HEK293 (cell line): Measurements from ENCODE around the gene DIS3L.
A peak's percentile ranks its signal among the peaks of the same experiment; 100 is the strongest.

Source experiments
- EGR2 ChIP-seq: fragments of 450-650 bp; formaldehyde crosslinking; IDR thresholded peaks from 2 replicates; pipeline ENCODE4 v1.5.1; 2016; ENCODE audit warnings: low read depth, missing biosample characterization, missing genetic modification characterization
- HIC1 ChIP-seq: fragments of 450-650 bp; formaldehyde crosslinking; IDR thresholded peaks from 2 replicates; pipeline ENCODE4 v1.5.1; 2016; ENCODE audit warnings: missing biosample characterization, missing genetic modification characterization
- HOXC10 ChIP-seq: sonication (generic); formaldehyde crosslinking; IDR thresholded peaks from 2 replicates; pipeline ENCODE4 v1.8.1; 2023; ENCODE audit warnings: mild to moderate bottlenecking, missing genetic modification reagents
- KLF1 ChIP-seq: fragments of 450-650 bp; formaldehyde crosslinking; IDR thresholded peaks from 2 replicates; pipeline ENCODE4 v1.5.1; 2016; ENCODE audit warnings: missing biosample characterization, missing genetic modification characterization
- PATZ1 ChIP-seq: fragments of 450-650 bp; formaldehyde crosslinking; IDR thresholded peaks from 2 replicates; pipeline ENCODE4 v1.5.1; 2016; ENCODE audit warnings: missing biosample characterization, missing genetic modification characterization
- TCF7L2 ChIP-seq: IDR thresholded peaks from 2 replicates; pipeline ENCODE4 v1.6.1; 2011; ENCODE audit warnings: low read depth, mild to moderate bottlenecking, inconsistent platforms, low read length, moderate library complexity, borderline replicate concordance
- ZBTB20 ChIP-seq: fragments of 450-650 bp; formaldehyde crosslinking; IDR thresholded peaks from 2 replicates; pipeline ENCODE4 v1.5.1; 2016; ENCODE audit warnings: missing biosample characterization, missing genetic modification characterization
- ZBTB48 ChIP-seq: fragments of 450-650 bp; formaldehyde crosslinking; IDR thresholded peaks from 2 replicates; pipeline ENCODE4 v1.5.1; 2016; ENCODE audit warnings: missing biosample characterization, missing genetic modification characterization
- ZBTB8A ChIP-seq: fragments of 450-650 bp; formaldehyde crosslinking; IDR thresholded peaks from 2 replicates; pipeline ENCODE4 v1.5.1; 2016; ENCODE audit warnings: missing biosample characterization, missing genetic modification characterization
- ZIC2 ChIP-seq: fragments of 450-650 bp; formaldehyde crosslinking; IDR thresholded peaks from 2 replicates; pipeline ENCODE4 v1.5.1; 2016; ENCODE audit warnings: missing biosample characterization, missing genetic modification characterization
- ZNF10 ChIP-seq: fragments of 450-650 bp; formaldehyde crosslinking; IDR thresholded peaks from 2 replicates; pipeline ENCODE4 v1.5.1; 2017; ENCODE audit warnings: missing biosample characterization, missing genetic modification characterization
- ZNF202 ChIP-seq: fragments of 450-650 bp; formaldehyde crosslinking; IDR thresholded peaks from 2 replicates; pipeline ENCODE4 v1.5.1; 2016; ENCODE audit warnings: missing biosample characterization, missing genetic modification characterization, borderline replicate concordance
- ZNF266 ChIP-seq: fragments of 450-650 bp; formaldehyde crosslinking; IDR thresholded peaks from 2 replicates; pipeline ENCODE4 v1.5.1; 2016; ENCODE audit warnings: missing biosample characterization, missing genetic modification characterization, low read depth
- ZNF335 ChIP-seq: fragments of 450-650 bp; formaldehyde crosslinking; conservative IDR thresholded peaks from 2 replicates; pipeline ENCODE4 v1.5.1; 2016; ENCODE audit warnings: missing biosample characterization, missing genetic modification characterization
- ZNF362 ChIP-seq: fragments of 450-650 bp; formaldehyde crosslinking; IDR thresholded peaks from 2 replicates; pipeline ENCODE4 v1.5.1; 2016; ENCODE audit warnings: missing biosample characterization, missing genetic modification characterization
- ZNF501 ChIP-seq: fragments of 450-650 bp; formaldehyde crosslinking; IDR thresholded peaks from 2 replicates; pipeline ENCODE4 v1.5.1; 2016; ENCODE audit warnings: missing biosample characterization, missing genetic modification characterization
- ZNF510 ChIP-seq: fragments of 450-650 bp; formaldehyde crosslinking; IDR thresholded peaks from 2 replicates; pipeline ENCODE4 v1.5.1; 2018; ENCODE audit warnings: mild to moderate bottlenecking, missing genetic modification characterization, missing biosample characterization; ENCODE audit not compliant: insufficient replicate concordance
- ZNF626 ChIP-seq: fragments of 450-650 bp; sonication (Bioruptor Pico); formaldehyde crosslinking; IDR thresholded peaks from 2 replicates; pipeline ENCODE4 v1.5.1; 2018; ENCODE audit warnings: missing biosample characterization, missing genetic modification characterization, inconsistent platforms
- ZNF654 ChIP-seq: fragments of 450-650 bp; formaldehyde crosslinking; IDR thresholded peaks from 2 replicates; pipeline ENCODE4 v1.5.1; 2016; ENCODE audit warnings: low read depth, missing biosample characterization, missing genetic modification characterization
- ZNF670 ChIP-seq: fragments of 450-650 bp; formaldehyde crosslinking; IDR thresholded peaks from 2 replicates; pipeline ENCODE4 v1.5.1; 2016; ENCODE audit warnings: missing biosample characterization, missing genetic modification characterization, low read depth
- ZNF677 ChIP-seq: fragments of 450-650 bp; IDR thresholded peaks from 2 replicates; pipeline ENCODE4 v1.5.0; 2018; ENCODE audit warnings: missing biosample characterization, mild to moderate bottlenecking, missing genetic modification characterization, moderate library complexity
- ZNF692 ChIP-seq: fragments of 450-650 bp; formaldehyde crosslinking; IDR thresholded peaks from 2 replicates; pipeline ENCODE4 v1.5.1; 2016; ENCODE audit warnings: missing biosample characterization, missing genetic modification characterization
- ZNF704 ChIP-seq: fragments of 450-650 bp; formaldehyde crosslinking; IDR thresholded peaks from 2 replicates; pipeline ENCODE4 v1.5.1; 2016; ENCODE audit warnings: missing biosample characterization, missing genetic modification characterization
- ZNF76 ChIP-seq: fragments of 450-650 bp; formaldehyde crosslinking; IDR thresholded peaks from 2 replicates; pipeline ENCODE4; 2016; ENCODE audit warnings: low read depth, missing biosample characterization, missing genetic modification characterization, borderline replicate concordance
- ZNF768 ChIP-seq: fragments of 450-650 bp; formaldehyde crosslinking; IDR thresholded peaks from 2 replicates; pipeline ENCODE4 v1.5.1; 2018; ENCODE audit warnings: missing biosample characterization, mild to moderate bottlenecking, missing genetic modification characterization
- ZSCAN16 ChIP-seq: fragments of 450-650 bp; formaldehyde crosslinking; IDR thresholded peaks from 2 replicates; pipeline ENCODE4 v1.5.1; 2016; ENCODE audit warnings: missing biosample characterization, missing genetic modification characterization
- ZXDB ChIP-seq: fragments of 450-650 bp; formaldehyde crosslinking; IDR thresholded peaks from 2 replicates; pipeline ENCODE4 v1.5.1; 2016; ENCODE audit warnings: missing biosample characterization, missing genetic modification characterization
- TF ChIP-seq, protein P1 (sequence below): fragments of 450-650 bp; IDR thresholded peaks from 2 replicates; pipeline ENCODE4 v1.5.1; 2018; ENCODE audit warnings: missing biosample characterization, missing genetic modification characterization
- TF ChIP-seq, protein P2 (sequence below): fragments of 450-650 bp; formaldehyde crosslinking; IDR thresholded peaks from 2 replicates; pipeline ENCODE4 v1.5.1; 2016; ENCODE audit warnings: missing biosample characterization, missing genetic modification characterization

DIS3L gene

GRCh38 chr15:66269326-66270090, 23.9 kb upstream of the DIS3L start (continued):
- TF ChIP-seq PATZ1 (peak; percentile 75), ZIC2 (no peak), ZNF266 (tag by site-specific recombination) (no peak), ZNF76 (tag by site-specific recombination) (peak; percentile 53), ZNF501 (tag by site-specific recombination) (peak; percentile 71; the same call in 1 of the 2 replicates), ZNF10 (tag by site-specific recombination) (peak; percentile 69), ZSCAN16 (tag by site-specific recombination) (no peak), ZNF202 (tag by site-specific recombination) (no peak), EGR2 (tag by site-specific recombination) (no peak; the same call in 1 of the 2 replicates), ZBTB8A (tag by site-specific recombination) (no peak), ZXDB (tag by site-specific recombination) (peak; percentile 65), ZNF670 (no peak), HOXC10 (CRISPR knock-in tag) (no peak), ZNF677 (tag by site-specific recombination) (no peak), ZNF510 (tag by site-specific recombination) (no peak), ZNF626 (tag by site-specific recombination) (no peak), ZNF704 (tag by site-specific recombination) (no peak), TCF7L2 (no peak), KLF1 (tag by site-specific recombination) (no peak), HIC1 (tag by site-specific recombination) (no peak), ZNF335 (tag by site-specific recombination) (peak; percentile 83), ZNF362 (tag by site-specific recombination) (peak; percentile 99), ZNF768 (tag by site-specific recombination) (no peak), ZBTB20 (tag by site-specific recombination) (peak; percentile 85), ZNF692 (tag by site-specific recombination) (peak; percentile 85), ZBTB48 (peak; percentile 88), ZNF654 (tag by site-specific recombination) (no peak)
- TF ChIP-seq, protein P1, sequence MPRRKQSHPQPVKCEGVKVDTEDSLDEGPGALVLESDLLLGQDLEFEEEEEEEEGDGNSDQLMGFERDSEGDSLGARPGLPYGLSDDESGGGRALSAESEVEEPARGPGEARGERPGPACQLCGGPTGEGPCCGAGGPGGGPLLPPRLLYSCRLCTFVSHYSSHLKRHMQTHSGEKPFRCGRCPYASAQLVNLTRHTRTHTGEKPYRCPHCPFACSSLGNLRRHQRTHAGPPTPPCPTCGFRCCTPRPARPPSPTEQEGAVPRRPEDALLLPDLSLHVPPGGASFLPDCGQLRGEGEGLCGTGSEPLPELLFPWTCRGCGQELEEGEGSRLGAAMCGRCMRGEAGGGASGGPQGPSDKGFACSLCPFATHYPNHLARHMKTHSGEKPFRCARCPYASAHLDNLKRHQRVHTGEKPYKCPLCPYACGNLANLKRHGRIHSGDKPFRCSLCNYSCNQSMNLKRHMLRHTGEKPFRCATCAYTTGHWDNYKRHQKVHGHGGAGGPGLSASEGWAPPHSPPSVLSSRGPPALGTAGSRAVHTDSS (tag by site-specific recombination): no peak
- TF ChIP-seq, protein P2, sequence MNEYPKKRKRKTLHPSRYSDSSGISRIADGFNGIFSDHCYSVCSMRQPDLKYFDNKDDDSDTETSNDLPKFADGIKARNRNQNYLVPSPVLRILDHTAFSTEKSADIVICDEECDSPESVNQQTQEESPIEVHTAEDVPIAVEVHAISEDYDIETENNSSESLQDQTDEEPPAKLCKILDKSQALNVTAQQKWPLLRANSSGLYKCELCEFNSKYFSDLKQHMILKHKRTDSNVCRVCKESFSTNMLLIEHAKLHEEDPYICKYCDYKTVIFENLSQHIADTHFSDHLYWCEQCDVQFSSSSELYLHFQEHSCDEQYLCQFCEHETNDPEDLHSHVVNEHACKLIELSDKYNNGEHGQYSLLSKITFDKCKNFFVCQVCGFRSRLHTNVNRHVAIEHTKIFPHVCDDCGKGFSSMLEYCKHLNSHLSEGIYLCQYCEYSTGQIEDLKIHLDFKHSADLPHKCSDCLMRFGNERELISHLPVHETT (tag by site-specific recombination): peak; percentile 77; the same call in 1 of the 2 replicates
